ENCODE measurements around the gene TPH1. TPM values are rescaled to one million over a fixed set of nuclear protein-coding genes. Genes with fewer than 3 reads are reported as not detected.

TPH1 gene
- total and polyA plus RNA-seq, 11 donors: 0.06 to 0.45 (median 0.18) TPM; not detected in 5

DNA sequence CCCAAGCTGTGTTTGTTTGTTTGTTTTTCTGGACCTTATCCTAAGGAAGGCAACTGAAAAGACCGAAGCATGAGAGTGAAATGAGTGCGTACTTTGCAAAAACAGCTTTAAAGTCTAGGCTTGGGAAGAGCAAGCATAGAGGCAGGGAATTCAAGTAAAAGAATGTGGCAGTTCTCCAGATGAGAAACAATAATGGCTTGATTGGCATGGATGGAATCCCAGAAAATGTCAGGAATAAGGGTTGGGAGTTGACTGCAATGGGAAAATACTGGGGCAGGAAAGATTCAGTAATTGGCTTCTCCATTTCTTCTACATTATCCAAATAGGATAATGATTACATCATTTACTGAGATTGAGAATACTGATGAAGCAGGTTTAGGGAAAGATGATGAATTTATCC is 42.3 kb upstream of the TPH1 start:
- H3K27me3 ChIP-seq: no peaks in the 10 kb centered on the region
- no peak overlapping the region for H3K27ac ChIP-seq
- no peak overlapping the region for H3K4me3 ChIP-seq
- no peaks in the 10 kb centered on the region for H3K4me1 ChIP-seq
- intact Hi-C loops (cut with DNase I): no loop called here
- TF ChIP-seq CTCF (IDR thresholded peaks at IDR 0.05): no peak
- no peak for TF ChIP-seq POLR2A (IDR thresholded peaks at IDR 0.05)
- H3K36me3 ChIP-seq: peaks cover 0 to 100% (median 96%) of the 10 kb centered on the region in 9 donors
- WGBS, 4 donors: 93 to 98% (median 97%) methylated on average over 2 of the region's 2 CpGs
- DNase-seq: no peak
- H3K9me3 ChIP-seq: no peaks in the 10 kb centered on the region
- no peak for ATAC-seq

GRCh38 chr11:18081551-18081950 is 35.5 kb upstream of the TPH1 start:
- TF ChIP-seq POLR2A (IDR thresholded peaks at IDR 0.05) (no peak), CTCF (IDR thresholded peaks at IDR 0.05) (no peak)
- H3K9me3 ChIP-seq: no peaks in the 10 kb centered on the region
- intact Hi-C loops (cut with DNase I): no loop called here
- peaks cover 0 to 78% (median 67%) of the 10 kb centered on the region in 9 donors for H3K36me3 ChIP-seq
- ATAC-seq: no peak
- no peaks in the 10 kb centered on the region for H3K4me1 ChIP-seq
- H3K27me3 ChIP-seq: no peaks in the 10 kb centered on the region
- no peak for DNase-seq
- H3K4me3 ChIP-seq: no peak overlapping the region
- 49 to 64% (median 57%) methylated on average over 2 of the region's 2 CpGs for WGBS, 4 donors
- H3K27ac ChIP-seq: no peak overlapping the region

- TF ChIP-seq POLR2A (IDR thresholded peaks at IDR 0.05) (no peak), CTCF (IDR thresholded peaks at IDR 0.05) (no peak)
- DNase-seq (no peak), ATAC-seq (no peak)
- no peaks in the 10 kb centered on the region for H3K27me3 ChIP-seq
- intact Hi-C loops (cut with DNase I): no loop called here
- no peaks in the 10 kb centered on the region for H3K9me3 ChIP-seq
- H3K27ac ChIP-seq: no peak overlapping the region
- 65 to 75% (median 71%) methylated on average over 4 of the region's 4 CpGs for WGBS, 4 donors
- peaks cover 0 to 69% (median 56%) of the 10 kb centered on the region in 9 donors for H3K36me3 ChIP-seq
- H3K4me1 ChIP-seq: no peaks in the 10 kb centered on the region
- H3K4me3 ChIP-seq: no peak overlapping the region
Observed at GRCh38 chr11:18080451-18080850, 34.4 kb upstream of the TPH1 start.

GRCh38 chr11:18078909-18079308 is 32.8 kb upstream of the TPH1 start:
- intact Hi-C loops (cut with DNase I): no loop called here
- no peaks in the 10 kb centered on the region for H3K4me1 ChIP-seq

More at GRCh38 chr11:18078909-18079308, 32.8 kb upstream of the TPH1 start:
- no peaks in the 10 kb centered on the region for H3K9me3 ChIP-seq
- no peaks in the 10 kb centered on the region for H3K27me3 ChIP-seq
- H3K36me3 ChIP-seq: peaks cover 0 to 57% (median 43%) of the 10 kb centered on the region in 9 donors
- no peak overlapping the region for H3K4me3 ChIP-seq
- no peak for DNase-seq
- WGBS, 4 donors: 93 to 97% (median 95%) methylated on average over 2 of the region's 2 CpGs
- no peak for ATAC-seq
- H3K27ac ChIP-seq: no peak overlapping the region
- no peak for TF ChIP-seq CTCF (IDR thresholded peaks at IDR 0.05)
- TF ChIP-seq POLR2A (IDR thresholded peaks at IDR 0.05): no peak
